ENCODE measurements around the gene ABCA6. TPM values are rescaled to one million over a fixed set of nuclear protein-coding genes. Genes with fewer than 3 reads are reported as not detected.

ABCA6 gene
- total and polyA plus RNA-seq, 4 donors: 1.9 to 132 (median 8.7) TPM

GRCh38 chr17:69048634-69049033, 93.1 kb downstream of the ABCA6 start:
- DNase-seq (no peak), ATAC-seq (ENCODE audit: insufficient read depth, low FRiP score) (no peak)
- no peak overlapping the region for H3K4me3 ChIP-seq
- no peaks in the 10 kb centered on the region for H3K27me3 ChIP-seq (ENCODE audit: control insufficient read depth in 3 of 3, insufficient read depth in 3 of 3, low read length in 2 of 3)
- peaks cover 0 to 10% (median 0%) of the 10 kb centered on the region in 5 donors for H3K4me1 ChIP-seq (ENCODE audit: control insufficient read depth in 5 of 5, insufficient read depth in 5 of 5, low read length in 5 of 5)
- no peak for TF ChIP-seq CTCF (IDR thresholded peaks at IDR 0.05; ENCODE audit: control extremely low read depth, extremely low read depth)
- 78 to 82% methylated on average over 2 of the region's 2 CpGs for WGBS, 2 donors
- H3K9me3 ChIP-seq (ENCODE audit: control insufficient read depth in 4 of 4, insufficient read depth in 3 of 4, low read length in 3 of 4): peaks cover 0 to 3% (median 0%) of the 10 kb centered on the region in 4 donors
- peak overlapping the region in 1 of 2 donors; percentile 17 for H3K27ac ChIP-seq (ENCODE audit: low read depth in 1 of 2, low read length in 1 of 2)
- H3K36me3 ChIP-seq (ENCODE audit: control insufficient read depth in 4 of 4, insufficient read depth in 4 of 4, low read length in 4 of 4): peaks cover 0 to 3% (median 0%) of the 10 kb centered on the region in 4 donors
- no peak overlapping the region for H3K9ac ChIP-seq (ENCODE audit: insufficient read depth in 1 of 2, low read length in 2 of 2)

- Histone ChIP-seq H3K9me3 (ENCODE audit: control insufficient read depth in 4 of 4, insufficient read depth in 3 of 4, low read length in 3 of 4) (peaks cover 0 to 5% (median 1%) of the 10 kb centered on the region in 4 donors), H3K4me3 (no peak overlapping the region), H3K27ac (ENCODE audit: low read depth in 1 of 2, low read length in 1 of 2) (peak overlapping the region; percentile 61 to 67), H3K4me1 (ENCODE audit: control insufficient read depth in 5 of 5, insufficient read depth in 5 of 5, low read length in 5 of 5) (peaks cover 0 to 10% (median 0%) of the 10 kb centered on the region in 5 donors), H3K9ac (ENCODE audit: insufficient read depth in 1 of 2, low read length in 2 of 2) (no peak overlapping the region), H3K36me3 (ENCODE audit: control insufficient read depth in 4 of 4, insufficient read depth in 4 of 4, low read length in 4 of 4) (peaks cover 0 to 11% (median 0%) of the 10 kb centered on the region in 4 donors), H3K27me3 (ENCODE audit: control insufficient read depth in 3 of 3, insufficient read depth in 3 of 3, low read length in 2 of 3) (no peaks in the 10 kb centered on the region)
- no peak for TF ChIP-seq CTCF (IDR thresholded peaks at IDR 0.05; ENCODE audit: control extremely low read depth, extremely low read depth)
- 16 to 24% methylated on average over 3 of the region's 3 CpGs for WGBS, 2 donors
- ATAC-seq (ENCODE audit: insufficient read depth, low FRiP score) (peak; percentile 19), DNase-seq (peak; percentile 64 to 82 (median 81))
Observed at GRCh38 chr17:69047368-69048263, 94.1 kb downstream of the ABCA6 start.

GRCh38 chr17:69046121-69046807, 95.4 kb downstream of the ABCA6 start:
- ATAC-seq (ENCODE audit: insufficient read depth, low FRiP score) (no peak), DNase-seq (peak in 1 of 3 donors; percentile 8)
- Histone ChIP-seq H3K9ac (ENCODE audit: insufficient read depth in 1 of 2, low read length in 2 of 2) (no peak overlapping the region), H3K36me3 (ENCODE audit: control insufficient read depth in 4 of 4, insufficient read depth in 4 of 4, low read length in 4 of 4) (peaks cover 0 to 11% (median 0%) of the 10 kb centered on the region in 4 donors), H3K9me3 (ENCODE audit: control insufficient read depth in 4 of 4, insufficient read depth in 3 of 4, low read length in 3 of 4) (peaks cover 0 to 5% (median under 1%) of the 10 kb centered on the region in 4 donors), H3K27me3 (ENCODE audit: control insufficient read depth in 3 of 3, insufficient read depth in 3 of 3, low read length in 2 of 3) (no peaks in the 10 kb centered on the region), H3K27ac (ENCODE audit: low read depth in 1 of 2, low read length in 1 of 2) (no peak overlapping the region), H3K4me3 (no peak overlapping the region), H3K4me1 (ENCODE audit: control insufficient read depth in 5 of 5, insufficient read depth in 5 of 5, low read length in 5 of 5) (peaks cover 0 to 10% (median 0%) of the 10 kb centered on the region in 5 donors)
- no peak for TF ChIP-seq CTCF (IDR thresholded peaks at IDR 0.05; ENCODE audit: control extremely low read depth, extremely low read depth)
- 83 to 86% methylated on average over 4 of the region's 4 CpGs for WGBS, 2 donors

Data from lung (tissue), 12 donors.